ENCODE results near the gene OTUD3. TPM values are rescaled to one million over a fixed set of nuclear protein-coding genes. Genes with fewer than 3 reads are reported as not detected.
A peak's percentile ranks its signal among the peaks of the same experiment; 100 is the strongest.

Gene OTUD3
- total and polyA plus RNA-seq, 2 of the 13 experiments (the other 11 are each of a cell fraction or from before 2014, with no cell fraction given), result 5.2 to 7.5 TPM

DNA sequence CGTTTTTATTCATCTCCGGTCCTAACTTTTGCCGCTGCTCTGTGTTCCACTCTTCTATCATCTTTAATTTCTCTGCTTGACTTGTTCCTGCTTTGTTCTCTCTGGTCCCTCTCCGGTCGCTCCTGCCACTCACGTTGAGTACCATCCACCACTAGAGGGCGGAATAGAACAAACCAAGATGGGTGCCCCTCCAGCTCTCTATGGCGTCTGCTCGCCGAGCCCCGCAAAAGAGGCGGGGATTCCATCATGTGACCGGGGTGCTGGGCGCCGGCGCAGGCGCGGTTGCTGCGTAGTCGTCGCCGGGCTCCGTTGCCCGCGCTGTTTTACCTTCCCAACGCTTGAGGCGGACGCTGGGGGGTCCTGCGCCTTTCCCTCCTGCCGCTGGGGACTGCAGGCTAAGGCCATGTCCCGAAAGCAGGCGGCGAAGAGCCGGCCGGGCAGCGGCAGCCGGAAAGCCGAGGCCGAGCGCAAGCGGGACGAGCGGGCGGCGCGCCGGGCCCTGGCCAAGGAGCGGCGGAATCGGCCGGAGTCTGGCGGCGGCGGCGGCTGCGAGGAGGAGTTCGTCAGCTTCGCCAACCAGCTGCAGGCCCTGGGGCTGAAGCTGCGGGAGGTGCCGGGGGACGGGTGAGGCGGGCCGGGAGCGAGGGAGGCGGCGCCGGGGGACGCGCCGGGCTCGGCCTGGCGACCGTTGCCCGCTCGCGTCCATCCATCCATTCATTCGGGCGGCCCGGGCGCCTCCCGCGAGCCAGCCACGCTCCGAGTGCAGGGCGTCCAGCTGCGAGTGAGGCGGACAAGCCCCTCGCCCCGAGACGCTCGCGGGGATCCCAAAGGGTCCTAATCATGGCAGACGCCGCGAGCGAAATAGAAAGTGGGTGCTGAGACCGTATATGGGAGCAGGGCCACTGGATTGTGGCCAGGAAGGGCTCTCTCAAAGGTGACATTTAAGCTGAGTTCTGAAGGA lies at the start of gene OTUD3 (continued):
- 0 out of 2 replicates have a peak, but pooled peaks have one; percentile 44 for TF ChIP-seq SNAPC4 (CRISPR knock-in tag; IDR thresholded peaks at IDR 0.05)
- no peak for TF ChIP-seq ZNF660 (CRISPR knock-in tag; IDR thresholded peaks at IDR 0.05; ENCODE audit: borderline replicate concordance, low read depth)
- TF ChIP-seq, protein P1, sequence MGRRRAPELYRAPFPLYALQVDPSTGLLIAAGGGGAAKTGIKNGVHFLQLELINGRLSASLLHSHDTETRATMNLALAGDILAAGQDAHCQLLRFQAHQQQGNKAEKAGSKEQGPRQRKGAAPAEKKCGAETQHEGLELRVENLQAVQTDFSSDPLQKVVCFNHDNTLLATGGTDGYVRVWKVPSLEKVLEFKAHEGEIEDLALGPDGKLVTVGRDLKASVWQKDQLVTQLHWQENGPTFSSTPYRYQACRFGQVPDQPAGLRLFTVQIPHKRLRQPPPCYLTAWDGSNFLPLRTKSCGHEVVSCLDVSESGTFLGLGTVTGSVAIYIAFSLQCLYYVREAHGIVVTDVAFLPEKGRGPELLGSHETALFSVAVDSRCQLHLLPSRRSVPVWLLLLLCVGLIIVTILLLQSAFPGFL (CRISPR knock-in tag; IDR thresholded peaks at IDR 0.05), result 0 out of 2 replicates have a peak, but pooled peaks have one; percentile 34
- peak; percentile 50; the same call in 1 of the 2 replicates for TF ChIP-seq ZNF788 (CRISPR knock-in tag; IDR thresholded peaks at IDR 0.05; ENCODE audit: borderline replicate concordance)
- 0 out of 2 replicates have a peak, but pooled peaks have one; percentile 67 for TF ChIP-seq HOXA9 (CRISPR knock-in tag; IDR thresholded peaks at IDR 0.05; ENCODE audit: borderline replicate concordance)
- no peak for TF ChIP-seq ZNF101 (CRISPR knock-in tag; IDR thresholded peaks at IDR 0.05; ENCODE audit: borderline replicate concordance, low read depth)
- TF ChIP-seq SP5 (CRISPR knock-in tag; IDR thresholded peaks at IDR 0.05; ENCODE audit: borderline replicate concordance, low read depth), result peak; percentile 70; the same call in 1 of the 2 replicates
- TF ChIP-seq MED13 (CRISPR knock-in tag; IDR thresholded peaks at IDR 0.05), result no peak
- TF ChIP-seq, protein P2, sequence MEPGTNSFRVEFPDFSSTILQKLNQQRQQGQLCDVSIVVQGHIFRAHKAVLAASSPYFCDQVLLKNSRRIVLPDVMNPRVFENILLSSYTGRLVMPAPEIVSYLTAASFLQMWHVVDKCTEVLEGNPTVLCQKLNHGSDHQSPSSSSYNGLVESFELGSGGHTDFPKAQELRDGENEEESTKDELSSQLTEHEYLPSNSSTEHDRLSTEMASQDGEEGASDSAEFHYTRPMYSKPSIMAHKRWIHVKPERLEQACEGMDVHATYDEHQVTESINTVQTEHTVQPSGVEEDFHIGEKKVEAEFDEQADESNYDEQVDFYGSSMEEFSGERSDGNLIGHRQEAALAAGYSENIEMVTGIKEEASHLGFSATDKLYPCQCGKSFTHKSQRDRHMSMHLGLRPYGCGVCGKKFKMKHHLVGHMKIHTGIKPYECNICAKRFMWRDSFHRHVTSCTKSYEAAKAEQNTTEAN (CRISPR knock-in tag; conservative IDR thresholded peaks at IDR 0.05), result peak; percentile 7; the same call in 1 of the 2 replicates
- no peak for TF ChIP-seq TBX3 (IDR thresholded peaks at IDR 0.05; ENCODE audit: borderline replicate concordance)
- no peak for TF ChIP-seq SYNCRIP (IDR thresholded peaks at IDR 0.05; ENCODE audit: insufficient read depth, low read depth, low read length)
- peak; percentile 99 for TF ChIP-seq ZMYM4 (CRISPR knock-in tag; IDR thresholded peaks at IDR 0.05)
- TF ChIP-seq ZNF609 (CRISPR knock-in tag; IDR thresholded peaks at IDR 0.05; ENCODE audit: borderline replicate concordance), result no peak
- TF ChIP-seq ATM (IDR thresholded peaks at IDR 0.05; ENCODE audit: borderline replicate concordance), result no peak
